ENCODE measurements around the gene PRKCH. TPM values are rescaled to one million over a fixed set of nuclear protein-coding genes. Genes with fewer than 3 reads are reported as not detected.

The PRKCH gene
- total RNA-seq, 1 donor: 226 TPM

- peaks cover 12% of the 10 kb centered on the region for H3K27me3 ChIP-seq (ENCODE audit: insufficient read depth, low read length)
- H3K4me1 ChIP-seq (ENCODE audit: insufficient read depth, low read length): peaks cover 34% of the 10 kb centered on the region
- H3K9me3 ChIP-seq (ENCODE audit: low read depth, low read length): no peaks in the 10 kb centered on the region
- H3K4me3 ChIP-seq (ENCODE audit: low read length): peak overlapping the region; percentile 82
Observed at GRCh38 chr14:61322799-61323290, 1.5 kb downstream of the PRKCH start.

GRCh38 chr14:61323970-61324369 lies 2.6 kb downstream of the PRKCH start:
- Histone ChIP-seq H3K4me3 (ENCODE audit: low read length) (peak overlapping the region; percentile 82), H3K9me3 (ENCODE audit: low read depth, low read length) (no peaks in the 10 kb centered on the region), H3K4me1 (ENCODE audit: insufficient read depth, low read length) (peaks cover 36% of the 10 kb centered on the region), H3K27me3 (ENCODE audit: insufficient read depth, low read length) (peaks cover 12% of the 10 kb centered on the region)

DNA sequence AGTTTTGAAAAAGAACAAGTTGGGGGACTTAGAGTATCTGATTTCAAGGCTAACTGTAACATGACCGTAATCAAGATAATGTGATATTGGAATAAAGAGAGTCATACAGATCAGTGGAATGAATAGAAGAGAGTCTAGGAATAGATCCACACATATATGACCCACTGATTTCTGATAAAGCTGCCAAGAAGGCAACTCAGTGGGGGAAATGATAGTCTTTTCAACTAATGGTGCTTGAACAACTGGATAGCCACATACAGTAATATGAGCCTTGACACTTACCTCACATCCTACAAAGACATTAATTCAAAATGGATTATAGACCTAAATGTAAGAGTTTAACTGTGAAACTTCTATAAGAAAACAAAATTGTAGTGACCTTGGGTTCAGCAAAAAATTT lies 3.8 kb downstream of the PRKCH start:
- Histone ChIP-seq H3K27me3 (ENCODE audit: insufficient read depth, low read length) (peaks cover 12% of the 10 kb centered on the region), H3K4me1 (ENCODE audit: insufficient read depth, low read length) (peaks cover 47% of the 10 kb centered on the region), H3K9me3 (ENCODE audit: low read depth, low read length) (no peaks in the 10 kb centered on the region), H3K4me3 (ENCODE audit: low read length) (no peak overlapping the region)

- H3K27me3 ChIP-seq (ENCODE audit: insufficient read depth, low read length): peaks cover 12% of the 10 kb centered on the region
- no peak overlapping the region for H3K4me3 ChIP-seq (ENCODE audit: low read length)
- H3K9me3 ChIP-seq (ENCODE audit: low read depth, low read length): no peaks in the 10 kb centered on the region
- peaks cover 49% of the 10 kb centered on the region for H3K4me1 ChIP-seq (ENCODE audit: insufficient read depth, low read length)
Observed at GRCh38 chr14:61326146-61326545, 4.8 kb downstream of the PRKCH start.

GRCh38 chr14:61326847-61327246 lies 5.5 kb downstream of the PRKCH start:
- Histone ChIP-seq H3K9me3 (ENCODE audit: low read depth, low read length) (no peaks in the 10 kb centered on the region), H3K4me3 (ENCODE audit: low read length) (peak overlapping the region; percentile 8), H3K27me3 (ENCODE audit: insufficient read depth, low read length) (peaks cover 12% of the 10 kb centered on the region), H3K4me1 (ENCODE audit: insufficient read depth, low read length) (peaks cover 50% of the 10 kb centered on the region)

GRCh38 chr14:61328626-61329262 lies 7.4 kb downstream of the PRKCH start:
- peaks cover 2% of the 10 kb centered on the region for H3K27me3 ChIP-seq (ENCODE audit: insufficient read depth, low read length)
- H3K4me1 ChIP-seq (ENCODE audit: insufficient read depth, low read length): peaks cover 37% of the 10 kb centered on the region
- no peak overlapping the region for H3K4me3 ChIP-seq (ENCODE audit: low read length)
- H3K9me3 ChIP-seq (ENCODE audit: low read depth, low read length): no peaks in the 10 kb centered on the region

DNA sequence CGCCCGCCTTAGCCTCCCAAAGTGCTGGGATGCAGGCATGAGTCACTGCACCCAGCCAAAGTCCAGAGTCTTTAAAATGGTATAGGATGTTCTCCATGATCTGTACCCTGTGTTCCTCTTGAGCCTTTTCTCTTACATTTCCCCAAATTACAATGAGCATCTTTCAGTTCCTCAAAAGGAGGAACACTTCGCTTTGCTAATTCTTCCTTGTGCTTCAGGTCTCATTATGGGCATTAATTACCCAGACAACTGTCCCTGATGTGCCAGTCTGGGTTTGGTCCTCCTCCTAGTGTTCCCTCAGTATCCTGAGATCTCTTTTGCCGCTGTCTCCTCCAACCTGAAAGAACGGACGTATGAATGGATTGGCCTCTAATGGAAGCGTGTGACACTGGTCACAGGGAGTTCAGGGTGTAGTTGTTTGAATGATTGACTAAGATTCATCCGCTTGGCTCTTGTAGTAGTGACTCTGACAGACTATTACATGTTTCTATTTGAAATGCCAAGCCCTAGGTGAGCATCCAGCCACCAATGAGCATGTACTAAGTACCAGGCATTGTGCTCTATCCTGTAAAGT lies 8.2 kb downstream of the PRKCH start:
- no peaks in the 10 kb centered on the region for H3K9me3 ChIP-seq (ENCODE audit: low read depth, low read length)
- H3K27me3 ChIP-seq (ENCODE audit: insufficient read depth, low read length): no peaks in the 10 kb centered on the region
- H3K4me1 ChIP-seq (ENCODE audit: insufficient read depth, low read length): peaks cover 45% of the 10 kb centered on the region
- no peak overlapping the region for H3K4me3 ChIP-seq (ENCODE audit: low read length)

DNA sequence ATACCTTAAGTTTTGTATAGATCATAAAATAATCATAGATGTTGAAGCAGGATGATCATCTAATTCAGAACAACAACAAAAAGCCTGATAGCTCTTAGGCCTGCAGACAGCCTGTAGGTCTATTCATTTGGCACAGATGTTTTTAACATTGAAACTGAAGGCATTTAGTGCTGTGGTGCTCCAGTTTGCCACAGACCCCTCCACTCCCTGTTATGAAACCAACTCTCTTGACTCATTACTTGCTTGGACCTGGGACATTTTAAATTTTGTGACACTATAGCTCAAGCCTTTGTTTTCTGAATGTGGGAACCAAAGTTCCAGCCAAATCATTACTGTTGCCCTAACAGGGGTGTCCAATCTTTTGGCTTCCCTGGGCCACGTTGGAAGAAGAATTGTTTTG lies 9.1 kb downstream of the PRKCH start:
- Histone ChIP-seq H3K4me3 (ENCODE audit: low read length) (no peak overlapping the region), H3K27me3 (ENCODE audit: insufficient read depth, low read length) (no peaks in the 10 kb centered on the region), H3K9me3 (ENCODE audit: low read depth, low read length) (no peaks in the 10 kb centered on the region), H3K4me1 (ENCODE audit: insufficient read depth, low read length) (peaks cover 51% of the 10 kb centered on the region)

DNA sequence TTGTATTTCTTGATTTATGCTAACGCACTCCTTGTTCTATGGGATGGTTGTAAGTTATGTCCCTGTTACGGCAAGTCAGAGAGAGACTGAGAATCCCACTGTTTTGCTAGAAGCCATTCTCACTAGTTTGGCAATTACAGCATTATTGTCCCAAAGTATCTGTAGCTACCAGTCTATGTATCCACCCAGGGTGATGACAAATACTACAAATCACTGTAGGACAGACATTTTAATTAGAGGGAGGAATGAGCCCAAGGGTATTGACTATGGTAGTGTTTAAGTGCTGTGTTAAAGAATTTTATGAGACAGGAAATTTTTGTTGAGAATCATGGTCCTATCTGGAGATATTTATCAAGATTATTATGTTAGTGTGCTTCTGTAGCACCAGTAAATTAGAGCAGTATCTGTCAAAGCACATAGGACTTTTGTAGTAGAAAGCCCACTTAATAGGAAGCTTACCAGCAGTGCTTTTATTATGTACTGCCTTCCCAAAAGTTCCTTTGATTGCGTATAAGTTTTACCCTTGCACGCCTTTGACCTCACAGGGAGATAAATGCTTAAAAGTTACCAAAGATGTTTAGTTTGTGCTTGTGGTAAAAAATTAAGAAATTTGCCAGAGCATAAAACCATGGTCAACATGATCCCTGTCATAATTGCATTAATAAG lies 10.7 kb downstream of the PRKCH start:
- H3K4me1 ChIP-seq (ENCODE audit: insufficient read depth, low read length): peaks cover 55% of the 10 kb centered on the region

GRCh38 chr14:61332658-61333029 lies 11.3 kb downstream of the PRKCH start:
- peaks cover 60% of the 10 kb centered on the region for H3K4me1 ChIP-seq (ENCODE audit: insufficient read depth, low read length)
- no peaks in the 10 kb centered on the region for H3K27me3 ChIP-seq (ENCODE audit: insufficient read depth, low read length)
- no peaks in the 10 kb centered on the region for H3K9me3 ChIP-seq (ENCODE audit: low read depth, low read length)
- H3K4me3 ChIP-seq (ENCODE audit: low read length): no peak overlapping the region

More for the DNA sequence above, 10.7 kb downstream of the PRKCH start:
- no peaks in the 10 kb centered on the region for H3K9me3 ChIP-seq (ENCODE audit: low read depth, low read length)
- H3K27me3 ChIP-seq (ENCODE audit: insufficient read depth, low read length): no peaks in the 10 kb centered on the region
- H3K4me3 ChIP-seq (ENCODE audit: low read length): no peak overlapping the region

DNA sequence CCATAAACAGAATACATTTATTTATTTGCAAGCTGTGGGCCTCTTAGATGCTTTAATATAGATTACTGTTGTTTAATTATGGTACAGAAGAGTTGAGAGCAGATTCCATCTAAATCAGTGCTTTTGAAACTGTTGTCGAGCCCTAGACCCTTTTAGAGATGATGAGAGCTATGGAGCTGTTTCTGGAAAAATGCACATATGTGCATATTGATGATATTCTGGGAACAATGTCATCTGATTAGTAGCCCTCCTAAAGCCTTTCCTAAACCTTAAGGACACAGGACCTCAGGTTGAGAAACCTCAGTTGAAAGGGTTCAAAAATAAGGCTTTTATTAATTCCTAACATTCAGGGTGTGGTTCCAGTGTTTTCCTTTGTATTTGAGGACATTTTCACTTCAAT lies 11.7 kb downstream of the PRKCH start:
- Histone ChIP-seq H3K9me3 (ENCODE audit: low read depth, low read length) (no peaks in the 10 kb centered on the region), H3K27me3 (ENCODE audit: insufficient read depth, low read length) (no peaks in the 10 kb centered on the region), H3K4me3 (ENCODE audit: low read length) (no peak overlapping the region), H3K4me1 (ENCODE audit: insufficient read depth, low read length) (peaks cover 60% of the 10 kb centered on the region)

- no peaks in the 10 kb centered on the region for H3K9me3 ChIP-seq (ENCODE audit: low read depth, low read length)
- H3K27me3 ChIP-seq (ENCODE audit: insufficient read depth, low read length): no peaks in the 10 kb centered on the region
- no peak overlapping the region for H3K4me3 ChIP-seq (ENCODE audit: low read length)
- peaks cover 61% of the 10 kb centered on the region for H3K4me1 ChIP-seq (ENCODE audit: insufficient read depth, low read length)
Observed at GRCh38 chr14:61334197-61334701, 12.9 kb downstream of the PRKCH start.

GRCh38 chr14:61335049-61335448 lies 13.7 kb downstream of the PRKCH start:
- H3K4me1 ChIP-seq (ENCODE audit: insufficient read depth, low read length): peaks cover 59% of the 10 kb centered on the region
- H3K9me3 ChIP-seq (ENCODE audit: low read depth, low read length): no peaks in the 10 kb centered on the region
- no peaks in the 10 kb centered on the region for H3K27me3 ChIP-seq (ENCODE audit: insufficient read depth, low read length)
- H3K4me3 ChIP-seq (ENCODE audit: low read length): no peak overlapping the region

DNA sequence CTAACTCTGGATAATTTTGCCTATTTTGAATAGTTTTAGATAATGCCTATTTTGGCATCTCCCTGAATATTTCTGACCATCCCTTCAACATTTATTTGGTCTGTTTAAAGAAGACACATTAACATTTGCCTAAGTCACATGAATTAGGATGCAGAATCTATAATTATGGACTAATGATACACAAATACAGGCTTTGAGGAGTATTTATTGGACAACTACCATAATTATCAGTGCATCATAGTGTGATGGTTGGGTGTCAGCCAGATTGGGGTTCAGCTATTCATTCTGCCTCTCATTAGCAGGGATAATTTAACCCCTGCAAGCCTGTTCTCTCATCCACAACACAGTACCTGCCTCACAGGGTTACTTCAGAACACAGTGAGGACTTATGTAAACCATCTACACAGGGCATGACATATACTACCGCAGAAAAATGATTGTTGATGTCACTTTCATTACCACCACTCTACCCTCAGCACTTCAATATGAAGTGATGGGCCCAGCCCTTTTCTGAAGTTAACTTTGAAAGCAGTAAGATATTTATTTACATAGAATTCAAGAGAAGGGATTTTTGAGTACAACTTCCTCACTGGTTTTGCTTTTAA lies 14.4 kb downstream of the PRKCH start:
- Histone ChIP-seq H3K4me1 (ENCODE audit: insufficient read depth, low read length) (peaks cover 57% of the 10 kb centered on the region), H3K9me3 (ENCODE audit: low read depth, low read length) (no peaks in the 10 kb centered on the region), H3K4me3 (ENCODE audit: low read length) (no peak overlapping the region), H3K27me3 (ENCODE audit: insufficient read depth, low read length) (no peaks in the 10 kb centered on the region)

GRCh38 chr14:61337893-61338292 lies 16.5 kb downstream of the PRKCH start:
- H3K27me3 ChIP-seq (ENCODE audit: insufficient read depth, low read length): no peaks in the 10 kb centered on the region
- peaks cover 74% of the 10 kb centered on the region for H3K4me1 ChIP-seq (ENCODE audit: insufficient read depth, low read length)
- no peaks in the 10 kb centered on the region for H3K9me3 ChIP-seq (ENCODE audit: low read depth, low read length)
- H3K4me3 ChIP-seq (ENCODE audit: low read length): no peak overlapping the region

Measured in mononuclear cell (primary cell).